Non-pigmented ciliary epithelial cell (primary cell): ENCODE data around the gene LGALS1.
A peak's percentile ranks its signal among the peaks of the same experiment; 100 is the strongest.

Experiments
- DNase-seq: peaks from one replicate; pipeline ENCODE4 v3.0.0-alpha.2; 2010; ENCODE audit warnings: low read depth

The LGALS1 gene

GRCh38 chr22:37662039-37662438 lies 13.4 kb upstream of the LGALS1 start:
- DNase-seq = no peak

GRCh38 chr22:37663521-37664140 lies 11.8 kb upstream of the LGALS1 start:
- no peak for DNase-seq

- no peak for DNase-seq
Measured at GRCh38 chr22:37664249-37665101, 11.0 kb upstream of the LGALS1 start.

GRCh38 chr22:37665487-37665886 lies 9.9 kb upstream of the LGALS1 start:
- DNase-seq = no peak

GRCh38 chr22:37669586-37669985 lies 5.8 kb upstream of the LGALS1 start:
- no peak for DNase-seq

- DNase-seq = no peak
Measured at GRCh38 chr22:37672206-37672919, 3.1 kb upstream of the LGALS1 start.

GRCh38 chr22:37672920-37673455 lies 2.4 kb upstream of the LGALS1 start:
- no peak for DNase-seq

- no peak for DNase-seq
Measured at GRCh38 chr22:37674248-37674647, 1.2 kb upstream of the LGALS1 start.

GRCh38 chr22:37675930-37676735 lies 697 bp downstream of the LGALS1 start:
- DNase-seq = no peak

- peak; percentile 91 for DNase-seq
Measured at GRCh38 chr22:37676736-37677492, 1.5 kb downstream of the LGALS1 start.

- no peak for DNase-seq
Measured at GRCh38 chr22:37677493-37677974, 2.1 kb downstream of the LGALS1 start.

- DNase-seq = no peak
Measured at GRCh38 chr22:37678372-37678771, 2.9 kb downstream of the LGALS1 start.

GRCh38 chr22:37679670-37680069 lies 4.2 kb downstream of the LGALS1 start:
- no peak for DNase-seq

GRCh38 chr22:37680191-37680851 lies 4.9 kb downstream of the LGALS1 start:
- DNase-seq = no peak

- DNase-seq = no peak
Measured at GRCh38 chr22:37681001-37681424, 5.6 kb downstream of the LGALS1 start.

GRCh38 chr22:37681556-37682049 lies 6.2 kb downstream of the LGALS1 start:
- no peak for DNase-seq

- DNase-seq = no peak
Measured at GRCh38 chr22:37684803-37685615, 9.6 kb downstream of the LGALS1 start.

- no peak for DNase-seq
Measured at GRCh38 chr22:37686002-37686982, 10.9 kb downstream of the LGALS1 start, which contains the start of gene NOL12. Gene NOL12, plus strand, starts transcription at chr22:37686343. Its CDS starts 50 bp downstream, at chr22:37686393.
